Gastroesophageal sphincter (tissue), 4 donors: ENCODE data around the gene GALNS. TPM values are rescaled to one million over a fixed set of nuclear protein-coding genes. Genes with fewer than 3 reads are reported as not detected.

Source experiments
- ATAC-seq: fragments of 150-250 bp; one replicate; pipeline ENCODE4 v1.9.1; 2016; ENCODE audit warnings: mild to moderate bottlenecking, moderate library complexity
- H3K27ac ChIP-seq, 4 donors: fragments of 200-600 bp; sonication (generic) in 3 of 4; 1 replicate in 3 of 4; 2 replicates in 1 of 4; pipeline ENCODE4 v1.5.1; 2016 to 2019
- H3K27me3 ChIP-seq: fragments of 200-600 bp; sonication (generic); one replicate; pipeline ENCODE4 v1.5.1; 2019
- H3K36me3 ChIP-seq, 2 donors: fragments of 200-600 bp; sonication (generic); one replicate each; pipeline ENCODE4 v1.5.1; 2019; ENCODE audit warnings: control low read depth in 1 of 2
- H3K4me1 ChIP-seq, 3 donors: fragments of 200-600 bp; sonication (generic); 1 replicate in 2 of 3; 2 replicates in 1 of 3; pipeline ENCODE4 v1.5.1; 2016 to 2019; ENCODE audit warnings: control low read depth in 2 of 3
- H3K4me3 ChIP-seq, 2 donors: fragments of 200-600 bp; sonication (generic); one replicate each; pipeline ENCODE4 v1.5.1; 2019; ENCODE audit warnings: mild to moderate bottlenecking in 1 of 2, moderate library complexity in 1 of 2
- H3K9me3 ChIP-seq, 3 donors: fragments of 200-600 bp; sonication (generic); one replicate each; pipeline ENCODE4 v1.5.1; 2017 to 2019; ENCODE audit warnings: control low read depth in 2 of 3
- CTCF ChIP-seq, 4 experiments: fragments of 200-600 bp in 2 of 4; fragments of 450-650 bp in 2 of 4; sonication (generic) in 1 of 4; IDR thresholded peaks; one replicate each; pipeline ENCODE4 v1.5.1; 2017 to 2019; ENCODE audit warnings: antibody characterized with exemption in 4 of 4, mild to moderate bottlenecking in 2 of 4, moderate library complexity in 2 of 4
- EP300 ChIP-seq: sonication (generic); formaldehyde crosslinking; IDR thresholded peaks from one replicate; pipeline ENCODE4 v1.6.1; 2017; ENCODE audit warnings: antibody characterized with exemption, mild to moderate bottlenecking
- POLR2A ChIP-seq, 2 donors: fragments of 450-650 bp; IDR thresholded peaks; one replicate each; pipeline ENCODE4 v1.6.1; 2017; ENCODE audit warnings: antibody characterized with exemption in 2 of 2, mild to moderate bottlenecking in 2 of 2, moderate library complexity in 1 of 2
- POLR2AphosphoS5 ChIP-seq: sonication (generic); formaldehyde crosslinking; IDR thresholded peaks from one replicate; pipeline ENCODE4 v1.6.1; 2017; ENCODE audit warnings: antibody characterized with exemption
- WGBS, 2 donors: methylation state at CpG; one replicate each; pipeline ENCODE4 v1.1.5; 2018; ENCODE audit warnings: low coverage in 1 of 2; 5-methylcytosine and 5-hydroxymethylcytosine counted together
- total RNA-seq, 4 donors: library from RNA; depleted of rRNA; stranded (reverse); fragments of >200 nt; gene quantifications; one replicate each; pipeline ENCODE4 v1.1.0, GENCODE V29; 2016

Gene GALNS
- total RNA-seq, 4 donors from 2014 or later, result 4.2 to 29.4 (median 15.6) TPM

DNA sequence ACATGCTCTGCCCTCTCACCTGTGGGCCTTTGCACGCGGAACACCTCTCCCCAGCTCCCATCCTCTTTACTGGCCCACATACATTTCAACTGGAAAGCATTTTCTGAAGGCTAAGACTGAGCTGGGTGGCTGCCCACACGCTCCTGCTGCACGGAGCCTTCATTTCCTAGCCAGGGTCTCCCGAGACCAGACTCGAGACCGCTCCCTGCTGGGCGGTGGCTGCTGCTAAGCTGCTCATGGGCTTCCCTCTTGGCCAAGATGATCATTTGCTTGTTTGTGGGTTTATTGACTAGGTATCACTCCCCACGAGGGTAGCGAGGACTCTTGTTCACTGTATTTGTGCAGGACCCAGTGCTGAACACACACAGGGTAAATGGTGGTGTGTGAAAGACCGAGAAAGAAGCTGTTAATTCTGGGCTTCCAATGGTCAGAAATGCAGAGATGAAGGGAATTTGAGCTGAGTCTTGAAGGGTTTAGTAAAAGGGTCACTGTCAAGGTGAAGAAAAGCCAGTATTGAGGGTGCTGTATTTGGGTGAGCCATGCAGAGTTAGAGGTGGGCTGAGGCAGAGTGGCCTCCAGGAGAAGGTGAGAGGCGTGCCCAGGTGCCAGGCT is 1.1 kb upstream of the GALNS start:
- WGBS, 2 donors, result 17 to 22% methylated on average over 3 to 10 of the region's 12 CpGs
- ATAC-seq, result peak; percentile 52
- TF ChIP-seq POLR2AphosphoS5 (no peak), EP300 (no peak), POLR2A (IDR thresholded peaks at IDR 0.05) (no peak), CTCF (IDR thresholded peaks at IDR 0.05) (peak in 3 of 4 experiments; percentile 47 to 75 (median 66))
- H3K36me3 ChIP-seq, result peaks cover 0 to 49% of the 10 kb centered on the region in 2 donors
- H3K27ac ChIP-seq, result peak overlapping the region in 3 of 4 donors; percentile 72 to 89 (median 89)
- H3K4me3 ChIP-seq, result peak overlapping the region; percentile 80 to 98
- peaks cover 0 to 56% (median 19%) of the 10 kb centered on the region in 3 donors for H3K4me1 ChIP-seq
- no peaks in the 10 kb centered on the region for H3K9me3 ChIP-seq
- H3K27me3 ChIP-seq, result no peaks in the 10 kb centered on the region

DNA sequence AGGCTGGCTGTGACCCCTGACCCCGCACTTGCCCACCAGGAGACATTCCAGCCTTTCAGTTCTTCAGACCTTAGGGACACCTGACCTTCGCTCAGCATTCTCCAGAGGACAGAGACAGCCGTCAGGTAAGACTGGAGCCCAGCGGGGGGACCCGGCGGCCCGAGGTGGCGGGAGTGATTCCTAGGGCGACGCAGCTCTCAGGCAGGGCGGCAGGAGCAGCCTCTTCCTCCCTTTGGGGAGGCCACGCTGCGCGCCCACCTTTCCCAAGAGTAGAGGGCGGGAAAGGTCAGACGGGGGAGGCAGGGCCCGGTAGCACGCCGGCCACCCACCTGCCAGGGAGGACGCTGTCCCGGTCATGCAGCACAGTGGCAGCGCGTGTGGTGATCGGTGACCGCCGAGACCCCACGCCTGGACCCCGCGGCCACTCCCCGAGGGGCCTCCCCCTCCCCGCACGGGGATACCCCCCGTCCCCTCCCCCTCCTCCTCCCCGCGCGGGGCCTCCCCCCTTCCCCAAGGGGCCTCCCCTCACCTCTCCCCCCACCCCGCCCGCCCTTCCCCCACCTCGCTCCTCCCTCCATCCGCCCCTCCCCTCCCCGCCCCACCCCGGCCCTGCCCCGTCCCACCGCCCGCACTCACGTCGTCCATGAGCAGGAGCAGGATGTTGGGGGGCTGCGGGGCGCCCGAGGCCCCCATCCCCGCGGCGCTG is 472 bp downstream of the GALNS start:
- TF ChIP-seq CTCF (IDR thresholded peaks at IDR 0.05) (no peak), EP300 (no peak)
- no peaks in the 10 kb centered on the region for H3K9me3 ChIP-seq
- H3K27me3 ChIP-seq, result no peaks in the 10 kb centered on the region
- ATAC-seq, result no peak
- H3K27ac ChIP-seq, result peak overlapping the region in 3 of 4 donors; percentile 72 to 89 (median 89)
- WGBS, 2 donors, result no CpG with 5 or more reads among the region's 53 CpGs
- peaks cover 0 to 56% (median 19%) of the 10 kb centered on the region in 3 donors for H3K4me1 ChIP-seq
- H3K36me3 ChIP-seq, result peaks cover 0 to 42% of the 10 kb centered on the region in 2 donors
- H3K4me3 ChIP-seq, result peak overlapping the region; percentile 80 to 98

GRCh38 chr16:88855736-88856121 is 1.0 kb downstream of the GALNS start:
- H3K27me3 ChIP-seq, result no peaks in the 10 kb centered on the region
- TF ChIP-seq CTCF (IDR thresholded peaks at IDR 0.05) (no peak), EP300 (no peak), POLR2AphosphoS5 (no peak), POLR2A (IDR thresholded peaks at IDR 0.05) (no peak)
- peaks cover 0 to 56% (median 19%) of the 10 kb centered on the region in 3 donors for H3K4me1 ChIP-seq
- no peaks in the 10 kb centered on the region for H3K9me3 ChIP-seq
- peak overlapping the region; percentile 80 to 98 for H3K4me3 ChIP-seq
- no peak for ATAC-seq
- H3K36me3 ChIP-seq, result peaks cover 0 to 42% of the 10 kb centered on the region in 2 donors
- 67 to 81% methylated on average over 3 of the region's 13 CpGs for WGBS, 2 donors
- H3K27ac ChIP-seq, result peak overlapping the region in 3 of 4 donors; percentile 72 to 89 (median 89)

- Histone ChIP-seq H3K36me3 (peaks cover 0 to 42% of the 10 kb centered on the region in 2 donors), H3K27ac (peak overlapping the region in 1 of 4 donors; percentile 89), H3K9me3 (no peaks in the 10 kb centered on the region), H3K4me3 (no peak overlapping the region), H3K27me3 (no peaks in the 10 kb centered on the region), H3K4me1 (peaks cover 0 to 56% (median 19%) of the 10 kb centered on the region in 3 donors)
- TF ChIP-seq POLR2A (IDR thresholded peaks at IDR 0.05), result no peak
- no peak for TF ChIP-seq EP300
- TF ChIP-seq POLR2AphosphoS5, result no peak
- TF ChIP-seq CTCF (IDR thresholded peaks at IDR 0.05), result no peak
- 78 to 80% methylated on average over 4 to 8 of the region's 8 CpGs for WGBS, 2 donors
- no peak for ATAC-seq
Observed at GRCh38 chr16:88855176-88855575, 1.6 kb downstream of the GALNS start.
